Loucy (cell line): ENCODE results near the gene OOSP4A.

Experiments
- CTCF ChIP-seq: fragments of 200-600 bp; sonication (generic); conservative IDR thresholded peaks from 2 replicates; pipeline ENCODE4 v1.5.1; 2014; ENCODE audit warnings: mild to moderate bottlenecking, antibody characterized with exemption, low read length
- EZH2phosphoT487 ChIP-seq: fragments of 200-600 bp; IDR thresholded peaks from 2 replicates; pipeline ENCODE4 v1.6.1; 2018; ENCODE audit warnings: antibody characterized with exemption, mild to moderate bottlenecking, moderate library complexity, borderline replicate concordance

GRCh38 chr11:59981106-59981770 lies 17.4 kb downstream of the OOSP4A start:
- no peak for TF ChIP-seq CTCF
- no peak for TF ChIP-seq EZH2phosphoT487
